Mesenchymal stem cell (in vitro differentiated cells and primary cell): ENCODE data around the gene PSMC6.
"Not testable (repeated sequence)": the region's sequence is repeated elsewhere in the genome, so short reads cannot be mapped to it uniquely, and the experiment has no call there.

Experiments used
- DNase-seq: peaks from one replicate; pipeline ENCODE4 v3.0.0-alpha.2; 2013
- H2AFZ ChIP-seq: one replicate; pipeline ENCODE4 v1.6.1; 2013; ENCODE audit warnings: low read depth, mild to moderate bottlenecking, control low read depth, inconsistent platforms, low read length, moderate library complexity
- H2AK5ac ChIP-seq: 2 replicates; pipeline ENCODE4 v1.6.1; 2013; ENCODE audit warnings: low read length, moderate library complexity, mild to moderate bottlenecking, inconsistent platforms; ENCODE audit not compliant: severe bottlenecking
- H2BK120ac ChIP-seq: one replicate; pipeline ENCODE4 v1.6.1; 2013; ENCODE audit warnings: low read depth, mild to moderate bottlenecking, inconsistent platforms, low read length, moderate library complexity
- H2BK12ac ChIP-seq, 2 experiments: one replicate each; pipeline ENCODE4 v1.6.1; 2013; ENCODE audit warnings: inconsistent platforms in 2 of 2, low read length in 2 of 2, mild to moderate bottlenecking in 2 of 2, moderate library complexity in 2 of 2, control low read depth in 1 of 2
- H2BK15ac ChIP-seq: one replicate; pipeline ENCODE4 v1.6.1; 2013; ENCODE audit warnings: mild to moderate bottlenecking, low read depth, inconsistent platforms; ENCODE audit not compliant: poor library complexity, severe bottlenecking
- H2BK5ac ChIP-seq: 2 replicates; pipeline ENCODE4 v1.6.1; 2013; ENCODE audit warnings: low read depth, mild to moderate bottlenecking, low read length, control low read depth, inconsistent platforms; ENCODE audit not compliant: poor library complexity, severe bottlenecking
- H3K14ac ChIP-seq, 2 experiments: one replicate each; pipeline ENCODE4 v1.6.1; 2013; ENCODE audit warnings: inconsistent platforms in 2 of 2, low read length in 2 of 2, control low read depth in 1 of 2, mild to moderate bottlenecking in 1 of 2, moderate library complexity in 1 of 2
- H3K18ac ChIP-seq, 2 experiments: one replicate each; pipeline ENCODE4 v1.6.1; 2013; ENCODE audit warnings: inconsistent platforms in 2 of 2, low read length in 2 of 2, control low read depth in 1 of 2, low read depth in 1 of 2, mild to moderate bottlenecking in 1 of 2
- H3K23ac ChIP-seq, 2 experiments: one replicate each; pipeline ENCODE4 v1.6.1; 2013; ENCODE audit warnings: inconsistent platforms in 2 of 2, low read length in 2 of 2, mild to moderate bottlenecking in 2 of 2, moderate library complexity in 2 of 2, control low read depth in 1 of 2
- H3K27ac ChIP-seq: 2 replicates; pipeline ENCODE4 v1.5.1; 2013; ENCODE audit warnings: mild to moderate bottlenecking, moderate library complexity, low read length, control low read depth, inconsistent platforms; ENCODE audit not compliant: poor library complexity, severe bottlenecking
- H3K27me3 ChIP-seq, 2 experiments: 2 replicates each; pipeline versions ENCODE4 v1.6.1 to v1.7.0; 2013; ENCODE audit warnings: low read length in 2 of 2, mild to moderate bottlenecking in 2 of 2, moderate library complexity in 2 of 2, control low read depth in 1 of 2, inconsistent platforms in 1 of 2; ENCODE audit not compliant: control insufficient read depth in 1 of 2, insufficient read depth in 1 of 2
- H3K36me3 ChIP-seq, 2 experiments: 2 replicates each; pipeline versions ENCODE4 v1.6.1 to v1.7.0; 2013; ENCODE audit warnings: low read length in 2 of 2, control low read depth in 1 of 2, inconsistent platforms in 1 of 2, low read depth in 1 of 2, mild to moderate bottlenecking in 1 of 2; ENCODE audit not compliant: insufficient read depth in 2 of 2, control insufficient read depth in 1 of 2
- H3K4ac ChIP-seq, 2 experiments: one replicate each; pipeline ENCODE4 v1.6.1; 2013; ENCODE audit warnings: inconsistent platforms in 2 of 2, low read length in 2 of 2, mild to moderate bottlenecking in 2 of 2, moderate library complexity in 2 of 2, control low read depth in 1 of 2, low read depth in 1 of 2
- H3K4me1 ChIP-seq: 2 replicates; pipeline ENCODE4 v1.6.1; 2013; ENCODE audit warnings: low read depth, low read length, control low read depth; ENCODE audit not compliant: control insufficient read depth, insufficient read depth
- H3K4me2 ChIP-seq: 2 replicates; pipeline ENCODE4 v1.6.1; 2013; ENCODE audit warnings: low read length, mild to moderate bottlenecking, inconsistent platforms; ENCODE audit not compliant: poor library complexity, severe bottlenecking
- H3K4me3 ChIP-seq, 2 experiments: 2 replicates each; pipeline versions ENCODE4 v1.5.1 to v1.7.0; 2013; ENCODE audit warnings: low read length in 2 of 2, mild to moderate bottlenecking in 2 of 2, control low read depth in 1 of 2, low read depth in 1 of 2; ENCODE audit not compliant: insufficient read depth in 1 of 2
- H3K79me1 ChIP-seq: replicated peaks from 2 replicates; pipeline ENCODE4 v1.6.1; 2013; ENCODE audit warnings: mild to moderate bottlenecking, control low read depth, low read length, inconsistent platforms; ENCODE audit not compliant: poor library complexity, severe bottlenecking
- H3K9ac ChIP-seq: 2 replicates; pipeline ENCODE4 v1.7.0; 2013; ENCODE audit warnings: mild to moderate bottlenecking, low read length, moderate library complexity
- H3K9me3 ChIP-seq: 2 replicates; pipeline ENCODE4 v1.7.0; 2013; ENCODE audit warnings: mild to moderate bottlenecking, low read length; ENCODE audit not compliant: control insufficient read depth
- H4K8ac ChIP-seq: one replicate; pipeline ENCODE4 v1.6.1; 2013; ENCODE audit warnings: inconsistent platforms, mild to moderate bottlenecking, low read length, moderate library complexity
- H4K91ac ChIP-seq: one replicate; pipeline ENCODE4 v1.6.1; 2013; ENCODE audit warnings: mild to moderate bottlenecking, low read length, inconsistent platforms
- whole genome bisulfite sequencing: methylation state at CpG from one replicate; pipeline ENCODE4 v1.1.7; 2013; ENCODE audit warnings: mixed read lengths; 5-methylcytosine and 5-hydroxymethylcytosine counted together

Gene PSMC6

GRCh38 chr14:52762923-52763322 is 55.9 kb downstream of the PSMC6 start:
- not testable (repeated sequence) for H4K8ac ChIP-seq, H3K4me1 ChIP-seq, H2BK12ac ChIP-seq, H3K18ac ChIP-seq, H4K91ac ChIP-seq, H3K27me3 ChIP-seq, DNase-seq, H2BK120ac ChIP-seq, H3K4me2 ChIP-seq, H2AK5ac ChIP-seq, H3K9me3 ChIP-seq, H3K4me3 ChIP-seq, H3K9ac ChIP-seq, H2AFZ ChIP-seq, H2BK5ac ChIP-seq, H2BK15ac ChIP-seq, H3K27ac ChIP-seq, H3K4ac ChIP-seq, H3K23ac ChIP-seq, H3K14ac ChIP-seq
- Histone ChIP-seq H3K79me1 (peaks cover 14% of the 10 kb centered on the region), H3K36me3 (peaks cover 12 to 60% of the 10 kb centered on the region in 2 experiments)
- 92% methylated on average over 3 of the region's 4 CpGs for WGBS

- H4K8ac ChIP-seq = no peak overlapping the region
- no peak overlapping the region for H3K27ac ChIP-seq
- H4K91ac ChIP-seq = no peak overlapping the region
- no peaks in the 10 kb centered on the region for H3K9me3 ChIP-seq
- H3K79me1 ChIP-seq = peaks cover 14% of the 10 kb centered on the region
- H3K18ac ChIP-seq = no peak overlapping the region
- H2BK5ac ChIP-seq = no peak overlapping the region
- no peaks in the 10 kb centered on the region for H3K27me3 ChIP-seq
- H2BK120ac ChIP-seq = no peak overlapping the region
- no peak overlapping the region for H2BK12ac ChIP-seq
- no peak overlapping the region for H3K4me2 ChIP-seq
- H3K9ac ChIP-seq = no peak overlapping the region
- H2AK5ac ChIP-seq = no peak overlapping the region
- no peak overlapping the region for H2BK15ac ChIP-seq
- no peak overlapping the region for H3K4ac ChIP-seq
- H2AFZ ChIP-seq = no peak overlapping the region
- H3K4me1 ChIP-seq = no peaks in the 10 kb centered on the region
- no peak overlapping the region for H3K23ac ChIP-seq
- no peak overlapping the region for H3K14ac ChIP-seq
- H3K4me3 ChIP-seq = no peak overlapping the region
- no peak for DNase-seq
- 96% methylated on average over 2 of the region's 3 CpGs for WGBS
- H3K36me3 ChIP-seq = peaks cover 10 to 64% of the 10 kb centered on the region in 2 experiments
These were observed 60.2 kb downstream of the PSMC6 start for GRCh38 chr14:52767058-52767833.

DNA sequence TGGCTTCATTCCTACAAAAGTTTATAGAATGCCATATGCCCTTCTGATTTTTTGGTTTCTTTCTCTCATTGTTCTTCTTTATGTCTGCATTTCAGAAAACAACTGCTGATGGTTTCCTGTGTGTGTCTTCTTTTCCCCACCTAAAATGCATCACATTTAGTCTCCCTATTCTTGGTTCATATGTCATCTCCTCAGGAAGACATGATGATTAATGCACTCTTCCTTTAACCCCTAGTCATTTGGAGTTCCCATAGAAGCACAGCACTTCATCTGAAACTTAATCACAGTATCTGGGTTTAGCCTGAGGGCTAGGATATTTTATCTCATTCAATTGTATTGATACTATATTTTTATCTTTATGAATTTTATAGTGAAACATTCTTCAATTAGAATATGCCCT is 62.9 kb downstream of the PSMC6 start:
- H3K4me1 ChIP-seq = no peaks in the 10 kb centered on the region
- peaks cover 8 to 84% of the 10 kb centered on the region in 2 experiments for H3K36me3 ChIP-seq
- H2AK5ac ChIP-seq = no peak overlapping the region
- H3K4me2 ChIP-seq = no peak overlapping the region
- no peak overlapping the region for H2BK120ac ChIP-seq
- no peak for DNase-seq
- H4K8ac ChIP-seq = no peak overlapping the region
- no peaks in the 10 kb centered on the region for H3K27me3 ChIP-seq
- H2BK5ac ChIP-seq = no peak overlapping the region
- no peak overlapping the region for H2AFZ ChIP-seq
- H3K4me3 ChIP-seq = no peak overlapping the region
- H3K4ac ChIP-seq = no peak overlapping the region
- H3K9ac ChIP-seq = no peak overlapping the region
- no peak overlapping the region for H3K18ac ChIP-seq
- no peaks in the 10 kb centered on the region for H3K9me3 ChIP-seq
- H2BK12ac ChIP-seq = no peak overlapping the region
- H2BK15ac ChIP-seq = no peak overlapping the region
- H3K14ac ChIP-seq = no peak overlapping the region
- H3K79me1 ChIP-seq = peaks cover 12% of the 10 kb centered on the region
- H3K27ac ChIP-seq = no peak overlapping the region
- no peak overlapping the region for H4K91ac ChIP-seq
- no peak overlapping the region for H3K23ac ChIP-seq

DNA sequence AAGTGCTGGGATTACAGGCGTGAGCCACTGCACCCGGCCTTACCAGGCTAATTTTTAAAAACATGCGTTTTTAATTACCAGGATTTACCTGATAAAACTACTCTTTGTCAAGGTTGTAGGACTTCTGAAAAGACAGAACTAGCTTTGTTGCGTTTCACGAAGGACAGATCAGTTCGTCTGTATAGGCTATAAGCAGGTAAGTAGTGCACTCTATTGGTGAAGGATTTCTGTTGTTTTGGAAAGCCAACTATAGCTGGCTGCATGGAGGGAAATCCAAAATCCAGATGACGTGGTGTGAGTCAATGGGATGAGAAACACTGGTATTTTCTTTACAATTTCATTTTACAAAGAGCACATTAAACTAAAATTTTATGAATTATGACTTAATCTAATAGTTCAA is 69.8 kb downstream of the PSMC6 start:
- Histone ChIP-seq H3K36me3 (peaks cover 13 to 86% of the 10 kb centered on the region in 2 experiments), H2AFZ (no peak overlapping the region), H3K9me3 (no peaks in the 10 kb centered on the region), H2AK5ac (no peak overlapping the region), H3K9ac (no peak overlapping the region), H2BK120ac (no peak overlapping the region), H4K91ac (no peak overlapping the region), H3K4me1 (no peaks in the 10 kb centered on the region), H3K23ac (no peak overlapping the region), H4K8ac (no peak overlapping the region), H3K4me2 (no peak overlapping the region), H3K79me1 (peaks cover 13% of the 10 kb centered on the region), H3K27me3 (no peaks in the 10 kb centered on the region), H2BK5ac (no peak overlapping the region), H3K18ac (no peak overlapping the region), H3K4me3 (no peak overlapping the region), H2BK15ac (no peak overlapping the region), H2BK12ac (no peak overlapping the region), H3K14ac (no peak overlapping the region), H3K27ac (no peak overlapping the region), H3K4ac (no peak overlapping the region)
- no peak for DNase-seq
- WGBS = 98% methylated on average over 6 of the region's 7 CpGs
